Retinal pigment epithelial cell (primary cell): ENCODE data around the gene LCN10.

Source experiments
- DNase-seq: peaks from one replicate; pipeline ENCODE4 v3.0.0-alpha.2; 2010; ENCODE audit warnings: low read depth
- H3K4me3 ChIP-seq: 2 replicates; pipeline ENCODE4 v1.5.1; 2011; ENCODE audit warnings: mild to moderate bottlenecking, low read length, control low read depth, moderate library complexity
- CTCF ChIP-seq: conservative IDR thresholded peaks from 2 replicates; pipeline ENCODE4 v1.5.1; 2011; ENCODE audit warnings: low read depth, low read length, control low read depth, inconsistent platforms

The LCN10 gene

DNA sequence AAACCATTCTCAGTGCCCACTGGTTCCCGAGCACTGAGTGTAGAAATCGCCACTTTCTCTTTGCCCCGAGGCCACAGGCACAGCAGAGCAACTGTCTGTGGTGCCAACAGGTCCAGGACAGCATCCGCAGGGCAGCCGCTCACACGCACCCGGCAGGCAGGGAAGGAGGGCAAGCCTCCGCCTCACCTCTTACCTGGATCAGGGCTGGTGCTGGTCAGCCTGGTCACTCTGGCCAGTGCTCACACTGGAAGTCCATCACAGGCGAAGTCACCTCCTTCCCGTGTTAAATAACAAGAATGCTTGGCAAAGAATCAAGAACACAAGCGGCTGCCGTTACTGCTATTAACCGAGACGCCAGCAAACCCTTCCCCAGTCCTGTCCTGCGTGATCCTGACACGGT is 16.6 kb downstream of the LCN10 start:
- TF ChIP-seq CTCF, result no peak
- H3K4me3 ChIP-seq, result peak overlapping the region; percentile 97
- DNase-seq, result no peak

- H3K4me3 ChIP-seq, result peak overlapping the region; percentile 97
- TF ChIP-seq CTCF, result no peak
- no peak for DNase-seq
These were observed 17.1 kb downstream of the LCN10 start for GRCh38 chr9:136725612-136726011.

- no peak for TF ChIP-seq CTCF
- no peak overlapping the region for H3K4me3 ChIP-seq
- no peak for DNase-seq
These were observed 18.0 kb downstream of the LCN10 start for GRCh38 chr9:136724772-136725171.

- no peak for DNase-seq
- H3K4me3 ChIP-seq, result no peak overlapping the region
- no peak for TF ChIP-seq CTCF
These were observed 18.8 kb downstream of the LCN10 start for GRCh38 chr9:136723989-136724388.

DNA sequence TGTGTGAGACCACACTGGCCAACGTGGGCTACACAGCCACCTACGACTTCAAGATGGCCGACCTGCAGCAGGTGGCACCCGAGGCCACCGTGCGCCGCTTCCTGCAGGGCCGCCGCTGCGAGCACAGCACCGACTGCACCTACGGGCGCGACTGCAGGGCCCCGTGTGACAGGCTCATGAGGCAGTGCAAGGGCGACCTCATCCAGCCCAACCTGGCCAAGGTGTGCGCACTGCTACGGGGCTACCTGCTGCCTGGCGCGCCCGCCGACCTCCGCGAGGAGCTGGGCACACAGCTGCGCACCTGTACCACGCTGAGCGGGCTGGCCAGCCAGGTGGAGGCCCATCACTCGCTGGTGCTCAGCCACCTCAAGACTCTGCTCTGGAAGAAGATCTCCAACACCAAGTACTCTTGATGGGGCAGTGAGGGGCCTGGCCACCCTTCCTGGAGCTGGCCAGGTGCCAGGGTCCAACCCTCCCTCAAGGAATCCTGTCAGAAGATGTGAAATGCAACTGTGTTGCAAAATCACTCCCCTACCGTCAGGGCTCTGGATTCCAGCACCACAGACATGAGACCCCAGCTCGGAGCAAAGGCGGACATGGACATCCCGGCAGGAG is 19.3 kb downstream of the LCN10 start:
- TF ChIP-seq CTCF, result no peak
- H3K4me3 ChIP-seq, result no peak overlapping the region
- no peak for DNase-seq

GRCh38 chr9:136722969-136723356 is 19.8 kb downstream of the LCN10 start:
- DNase-seq, result no peak
- TF ChIP-seq CTCF, result no peak
- no peak overlapping the region for H3K4me3 ChIP-seq

- no peak for TF ChIP-seq CTCF
- no peak overlapping the region for H3K4me3 ChIP-seq
- no peak for DNase-seq
These were observed 20.4 kb downstream of the LCN10 start for GRCh38 chr9:136722093-136722968.
